Subcutaneous abdominal adipose tissue (tissue), 5 donors: ENCODE results near the gene SPTBN1.
"Not testable (repeated sequence)": the region's sequence is repeated elsewhere in the genome, so short reads cannot be mapped to it uniquely, and the experiment has no call there.

Experiments
- H3K27ac ChIP-seq: one replicate; pipeline ENCODE4 v1.7.0; 2013; ENCODE audit warnings: low read depth, mild to moderate bottlenecking, inconsistent platforms, low read length, moderate library complexity
- H3K27me3 ChIP-seq, 5 donors: one replicate each; pipeline ENCODE4 v1.7.0; 2013; ENCODE audit warnings: low read length in 5 of 5, inconsistent platforms in 1 of 5; ENCODE audit not compliant: control insufficient read depth in 5 of 5, insufficient read depth in 4 of 5
- H3K36me3 ChIP-seq, 5 donors: one replicate each; pipeline ENCODE4 v1.7.0; 2013; ENCODE audit warnings: low read length in 5 of 5; ENCODE audit not compliant: control insufficient read depth in 5 of 5, insufficient read depth in 5 of 5
- H3K4me1 ChIP-seq, 5 donors: one replicate each; pipeline ENCODE4 v1.7.0; 2013; ENCODE audit warnings: low read length in 5 of 5, mild to moderate bottlenecking in 3 of 5, moderate library complexity in 1 of 5; ENCODE audit not compliant: control insufficient read depth in 5 of 5, insufficient read depth in 5 of 5
- H3K4me3 ChIP-seq, 5 donors: one replicate each; pipeline ENCODE4 v1.7.0; 2013; ENCODE audit warnings: low read length in 5 of 5, low read depth in 1 of 5
- H3K9ac ChIP-seq, 5 donors: one replicate each; pipeline ENCODE4 v1.7.0; 2013; ENCODE audit warnings: low read length in 5 of 5, mild to moderate bottlenecking in 4 of 5, moderate library complexity in 3 of 5
- H3K9me3 ChIP-seq, 5 donors: one replicate each; pipeline ENCODE4 v1.7.0; 2013; ENCODE audit warnings: low read length in 5 of 5; ENCODE audit not compliant: control insufficient read depth in 5 of 5
- donor health status: healthy.
- donor health status: healthy.
- donor health status: healthy.
- donor health status: healthy.
- donor health status: healthy.

The SPTBN1 gene

GRCh38 chr2:54681416-54681815 is 225.3 kb downstream of the SPTBN1 start:
- Histone ChIP-seq H3K9me3 (no peaks in the 10 kb centered on the region), H3K27ac (no peak overlapping the region), H3K4me1 (peaks cover 0 to 5% (median 2%) of the 10 kb centered on the region in 5 donors), H3K9ac (no peak overlapping the region), H3K4me3 (no peak overlapping the region), H3K27me3 (no peaks in the 10 kb centered on the region), H3K36me3 (no peaks in the 10 kb centered on the region)

- no peaks in the 10 kb centered on the region for H3K27me3 ChIP-seq
- peaks cover 0 to 5% (median 2%) of the 10 kb centered on the region in 5 donors for H3K4me1 ChIP-seq
- no peak overlapping the region for H3K9ac ChIP-seq
- H3K9me3 ChIP-seq = no peaks in the 10 kb centered on the region
- H3K36me3 ChIP-seq = no peaks in the 10 kb centered on the region
- H3K27ac ChIP-seq = no peak overlapping the region
- no peak overlapping the region for H3K4me3 ChIP-seq
These were observed 227.5 kb downstream of the SPTBN1 start for GRCh38 chr2:54683596-54683995.

GRCh38 chr2:54685263-54685775 is 229.2 kb downstream of the SPTBN1 start:
- H3K4me3 ChIP-seq = no peak overlapping the region
- no peak overlapping the region for H3K27ac ChIP-seq
- no peaks in the 10 kb centered on the region for H3K36me3 ChIP-seq
- H3K4me1 ChIP-seq = peaks cover 0 to 5% (median 0%) of the 10 kb centered on the region in 5 donors
- no peaks in the 10 kb centered on the region for H3K27me3 ChIP-seq
- H3K9ac ChIP-seq = no peak overlapping the region
- H3K9me3 ChIP-seq = no peaks in the 10 kb centered on the region

- Histone ChIP-seq H3K9me3 (no peaks in the 10 kb centered on the region), H3K27ac (no peak overlapping the region)
These were observed 231.5 kb downstream of the SPTBN1 start for GRCh38 chr2:54687595-54688152.

GRCh38 chr2:54691445-54692135 is 235.5 kb downstream of the SPTBN1 start:
- H3K4me3 ChIP-seq = no peak overlapping the region
- no peaks in the 10 kb centered on the region for H3K27me3 ChIP-seq
- no peak overlapping the region for H3K27ac ChIP-seq

More at GRCh38 chr2:54687595-54688152, 231.5 kb downstream of the SPTBN1 start:
- no peaks in the 10 kb centered on the region for H3K36me3 ChIP-seq
- no peak overlapping the region for H3K4me3 ChIP-seq
- no peaks in the 10 kb centered on the region for H3K27me3 ChIP-seq
- H3K9ac ChIP-seq = no peak overlapping the region
- H3K4me1 ChIP-seq = no peaks in the 10 kb centered on the region

GRCh38 chr2:54692556-54692955 is 236.4 kb downstream of the SPTBN1 start:
- H3K27ac ChIP-seq = no peak overlapping the region
- H3K4me1 ChIP-seq = peaks cover 0 to 5% (median 0%) of the 10 kb centered on the region in 5 donors
- H3K27me3 ChIP-seq = no peaks in the 10 kb centered on the region
- no peaks in the 10 kb centered on the region for H3K36me3 ChIP-seq
- H3K9me3 ChIP-seq = no peaks in the 10 kb centered on the region
- no peak overlapping the region for H3K9ac ChIP-seq
- H3K4me3 ChIP-seq = no peak overlapping the region

More at GRCh38 chr2:54691445-54692135, 235.5 kb downstream of the SPTBN1 start:
- no peak overlapping the region for H3K9ac ChIP-seq
- H3K9me3 ChIP-seq = no peaks in the 10 kb centered on the region
- no peaks in the 10 kb centered on the region for H3K36me3 ChIP-seq
- H3K4me1 ChIP-seq = peaks cover 0 to 5% (median 0%) of the 10 kb centered on the region in 5 donors

- Histone ChIP-seq H3K9ac (no peak overlapping the region), H3K9me3 (no peaks in the 10 kb centered on the region), H3K27me3 (no peaks in the 10 kb centered on the region), H3K4me1 (peaks cover 0 to 5% (median 0%) of the 10 kb centered on the region in 5 donors), H3K27ac (no peak overlapping the region), H3K4me3 (no peak overlapping the region), H3K36me3 (no peaks in the 10 kb centered on the region)
These were observed 239.3 kb downstream of the SPTBN1 start for GRCh38 chr2:54695378-54695777.

- Histone ChIP-seq H3K27ac (no peak overlapping the region), H3K9ac (no peak overlapping the region), H3K27me3 (no peaks in the 10 kb centered on the region), H3K4me1 (peaks cover 0 to 5% (median 0%) of the 10 kb centered on the region in 5 donors), H3K36me3 (no peaks in the 10 kb centered on the region), H3K4me3 (no peak overlapping the region), H3K9me3 (no peaks in the 10 kb centered on the region)
These were observed 241.8 kb downstream of the SPTBN1 start for GRCh38 chr2:54697934-54698333.

GRCh38 chr2:54698926-54699325 is 242.8 kb downstream of the SPTBN1 start:
- H3K4me1 ChIP-seq, H3K4me3 ChIP-seq, H3K9ac ChIP-seq, H3K27ac ChIP-seq, H3K27me3 ChIP-seq, H3K36me3 ChIP-seq, H3K9me3 ChIP-seq: not testable (repeated sequence)

- no peaks in the 10 kb centered on the region for H3K36me3 ChIP-seq
- H3K27ac ChIP-seq = no peak overlapping the region
- no peak overlapping the region for H3K4me3 ChIP-seq
- no peak overlapping the region for H3K9ac ChIP-seq
- H3K4me1 ChIP-seq = no peaks in the 10 kb centered on the region
- H3K9me3 ChIP-seq = no peaks in the 10 kb centered on the region
- H3K27me3 ChIP-seq = no peaks in the 10 kb centered on the region
These were observed 243.5 kb downstream of the SPTBN1 start for GRCh38 chr2:54699665-54700064.
